Gastrocnemius medialis (tissue), 4 donors: ENCODE results near the gene EYS.

Source experiments
- POLR2A ChIP-seq, 2 donors: fragments of 450-650 bp; IDR thresholded peaks; one replicate each; pipeline ENCODE4 v1.6.1; 2017; ENCODE audit warnings: antibody characterized with exemption in 2 of 2, mild to moderate bottlenecking in 2 of 2, moderate library complexity in 2 of 2
- TF ChIP-seq, protein P1 (sequence below), 5 experiments: fragments of 450-650 bp in 3 of 5; fragments of 200-600 bp in 2 of 5; sonication (generic) in 2 of 5; IDR thresholded peaks in 4 of 5; conservative IDR thresholded peaks in 1 of 5; 1 replicate in 4 of 5; 2 replicates in 1 of 5; pipeline ENCODE4 v1.5.1; 2016 to 2019; ENCODE audit warnings: antibody characterized with exemption in 5 of 5, mild to moderate bottlenecking in 3 of 5, moderate library complexity in 3 of 5

DNA sequence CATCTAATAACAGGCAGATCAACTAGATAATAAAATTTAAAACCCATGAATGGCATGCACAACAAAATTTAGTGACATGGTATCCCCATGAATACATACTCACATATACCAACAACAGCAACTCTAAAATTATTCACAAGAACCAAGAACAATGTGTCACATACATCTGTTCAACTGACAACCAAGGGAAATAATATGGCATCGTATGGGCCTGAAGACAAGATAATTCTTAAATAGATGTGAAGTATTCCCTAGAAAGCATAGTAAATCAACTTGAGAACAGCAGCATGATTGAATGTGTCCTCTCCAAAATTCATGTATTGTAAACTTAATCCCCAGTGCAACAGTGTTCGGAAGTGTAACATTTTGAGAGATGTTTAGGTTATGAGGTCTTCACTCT lies 635.5 kb downstream of the EYS start:
- TF ChIP-seq POLR2A (IDR thresholded peaks at IDR 0.05) = no peak
- TF ChIP-seq, protein P1, sequence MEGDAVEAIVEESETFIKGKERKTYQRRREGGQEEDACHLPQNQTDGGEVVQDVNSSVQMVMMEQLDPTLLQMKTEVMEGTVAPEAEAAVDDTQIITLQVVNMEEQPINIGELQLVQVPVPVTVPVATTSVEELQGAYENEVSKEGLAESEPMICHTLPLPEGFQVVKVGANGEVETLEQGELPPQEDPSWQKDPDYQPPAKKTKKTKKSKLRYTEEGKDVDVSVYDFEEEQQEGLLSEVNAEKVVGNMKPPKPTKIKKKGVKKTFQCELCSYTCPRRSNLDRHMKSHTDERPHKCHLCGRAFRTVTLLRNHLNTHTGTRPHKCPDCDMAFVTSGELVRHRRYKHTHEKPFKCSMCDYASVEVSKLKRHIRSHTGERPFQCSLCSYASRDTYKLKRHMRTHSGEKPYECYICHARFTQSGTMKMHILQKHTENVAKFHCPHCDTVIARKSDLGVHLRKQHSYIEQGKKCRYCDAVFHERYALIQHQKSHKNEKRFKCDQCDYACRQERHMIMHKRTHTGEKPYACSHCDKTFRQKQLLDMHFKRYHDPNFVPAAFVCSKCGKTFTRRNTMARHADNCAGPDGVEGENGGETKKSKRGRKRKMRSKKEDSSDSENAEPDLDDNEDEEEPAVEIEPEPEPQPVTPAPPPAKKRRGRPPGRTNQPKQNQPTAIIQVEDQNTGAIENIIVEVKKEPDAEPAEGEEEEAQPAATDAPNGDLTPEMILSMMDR (IDR thresholded peaks at IDR 0.05 in 4 of 5, conservative IDR thresholded peaks at IDR 0.05 in 1 of 5) = no peak
